Central memory CD8-positive, alpha-beta T cell (primary cell): ENCODE data around the gene LIPK.
A peak's percentile ranks its signal among the peaks of the same experiment; 100 is the strongest.

Experiments
- ATAC-seq: fragments of 150-1000 bp; cut with Tn5 transposase; replicated peaks from 2 replicates; pipeline ENCODE4 v1.10.0; 2022; ENCODE audit warnings: mild to moderate bottlenecking, moderate FRiP score, moderate number of reproducible peaks; ENCODE audit not compliant: poor library complexity, severe bottlenecking; ENCODE audit errors: extremely low read depth
- DNase-seq, 2 donors: peaks; one replicate each; pipeline ENCODE4 v3.0.0; 2021; ENCODE audit warnings: low spot score in 2 of 2
- H3K27ac Mint-ChIP-seq: one replicate; pipeline ENCODE4 v1.8.0; 2022; ENCODE audit warnings: low read depth, mild to moderate bottlenecking, moderate library complexity, mixed read lengths
- H3K27me3 Mint-ChIP-seq: one replicate; pipeline ENCODE4 v1.8.0; 2022; ENCODE audit warnings: mixed read lengths
- H3K36me3 Mint-ChIP-seq: one replicate; pipeline ENCODE4 v1.8.0; 2022; ENCODE audit warnings: mild to moderate bottlenecking, moderate library complexity, mixed read lengths; ENCODE audit not compliant: insufficient read depth
- H3K4me1 Mint-ChIP-seq: one replicate; pipeline ENCODE4 v1.8.0; 2022; ENCODE audit warnings: mixed read lengths
- H3K4me3 Mint-ChIP-seq: one replicate; pipeline ENCODE4 v1.8.0; 2022; ENCODE audit warnings: mild to moderate bottlenecking, moderate library complexity, mixed read lengths
- H3K9me3 Mint-ChIP-seq: one replicate; pipeline ENCODE4 v1.8.0; 2022; ENCODE audit warnings: mixed read lengths

The LIPK gene

DNA sequence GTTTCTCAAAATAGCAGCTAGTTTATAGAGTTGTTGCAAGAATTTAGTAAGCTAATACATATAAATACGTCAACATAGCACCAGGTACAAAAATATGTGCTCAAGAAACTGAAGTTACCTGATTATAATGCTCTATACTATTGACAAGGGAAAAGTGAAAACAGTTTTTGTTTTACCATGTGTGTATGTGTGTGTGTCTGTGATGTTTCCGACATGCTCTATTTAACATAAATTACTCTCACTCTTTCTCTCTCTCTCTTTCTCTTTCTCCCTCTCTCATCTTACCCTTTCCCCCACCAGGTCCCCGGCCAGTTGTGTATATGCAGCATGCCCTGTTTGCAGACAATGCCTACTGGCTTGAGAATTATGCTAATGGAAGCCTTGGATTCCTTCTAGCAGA, 58.1 kb downstream of the LIPK start:
- no peaks in the 10 kb centered on the region for H3K36me3 Mint-ChIP-seq
- H3K9me3 Mint-ChIP-seq = no peaks in the 10 kb centered on the region
- H3K27ac Mint-ChIP-seq = no peak overlapping the region
- DNase-seq = no peak
- ATAC-seq = no peak
- peaks cover 7% of the 10 kb centered on the region for H3K4me1 Mint-ChIP-seq
- no peak overlapping the region for H3K4me3 Mint-ChIP-seq
- H3K27me3 Mint-ChIP-seq = no peaks in the 10 kb centered on the region

GRCh38 chr10:88765816-88766215, 59.8 kb downstream of the LIPK start:
- Mint-ChIP-seq H3K27ac (no peak overlapping the region), H3K4me3 (no peak overlapping the region), H3K4me1 (no peaks in the 10 kb centered on the region), H3K27me3 (no peaks in the 10 kb centered on the region), H3K36me3 (no peaks in the 10 kb centered on the region), H3K9me3 (no peaks in the 10 kb centered on the region)
- ATAC-seq (no peak), DNase-seq (no peak)

GRCh38 chr10:88769384-88769783, 63.3 kb downstream of the LIPK start:
- H3K36me3 Mint-ChIP-seq = peaks cover 2% of the 10 kb centered on the region
- no peaks in the 10 kb centered on the region for H3K4me1 Mint-ChIP-seq
- no peak overlapping the region for H3K27ac Mint-ChIP-seq
- H3K27me3 Mint-ChIP-seq = no peaks in the 10 kb centered on the region
- DNase-seq = no peak
- H3K9me3 Mint-ChIP-seq = no peaks in the 10 kb centered on the region
- no peak for ATAC-seq
- no peak overlapping the region for H3K4me3 Mint-ChIP-seq

GRCh38 chr10:88781206-88781605, 75.2 kb downstream of the LIPK start:
- no peak for DNase-seq
- no peaks in the 10 kb centered on the region for H3K9me3 Mint-ChIP-seq
- peaks cover 10% of the 10 kb centered on the region for H3K4me1 Mint-ChIP-seq
- no peak for ATAC-seq
- H3K4me3 Mint-ChIP-seq = no peak overlapping the region
- no peaks in the 10 kb centered on the region for H3K27me3 Mint-ChIP-seq
- no peaks in the 10 kb centered on the region for H3K36me3 Mint-ChIP-seq
- H3K27ac Mint-ChIP-seq = no peak overlapping the region

DNA sequence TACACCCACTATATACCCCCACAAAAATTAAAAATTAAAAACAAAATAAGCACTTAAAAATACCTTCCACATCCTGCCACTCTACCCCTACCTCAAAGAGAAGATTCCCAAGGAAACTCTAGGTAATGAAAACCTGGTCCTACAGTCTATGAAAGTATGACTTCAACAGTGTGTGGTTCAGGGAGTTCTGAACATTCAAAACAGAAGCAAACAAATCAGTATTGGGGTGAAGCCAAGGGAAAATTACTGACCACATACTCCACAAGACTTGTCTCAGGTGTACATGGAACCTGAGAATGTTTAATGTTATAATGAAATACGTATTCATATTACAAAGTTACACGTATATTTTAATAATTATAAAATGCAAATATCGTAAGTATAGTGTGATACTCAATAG, 76.2 kb downstream of the LIPK start:
- H3K27ac Mint-ChIP-seq = no peak overlapping the region
- H3K4me1 Mint-ChIP-seq = peaks cover 10% of the 10 kb centered on the region
- no peak overlapping the region for H3K4me3 Mint-ChIP-seq
- no peak for ATAC-seq
- DNase-seq = no peak
- no peaks in the 10 kb centered on the region for H3K36me3 Mint-ChIP-seq
- H3K27me3 Mint-ChIP-seq = no peaks in the 10 kb centered on the region
- no peaks in the 10 kb centered on the region for H3K9me3 Mint-ChIP-seq

DNA sequence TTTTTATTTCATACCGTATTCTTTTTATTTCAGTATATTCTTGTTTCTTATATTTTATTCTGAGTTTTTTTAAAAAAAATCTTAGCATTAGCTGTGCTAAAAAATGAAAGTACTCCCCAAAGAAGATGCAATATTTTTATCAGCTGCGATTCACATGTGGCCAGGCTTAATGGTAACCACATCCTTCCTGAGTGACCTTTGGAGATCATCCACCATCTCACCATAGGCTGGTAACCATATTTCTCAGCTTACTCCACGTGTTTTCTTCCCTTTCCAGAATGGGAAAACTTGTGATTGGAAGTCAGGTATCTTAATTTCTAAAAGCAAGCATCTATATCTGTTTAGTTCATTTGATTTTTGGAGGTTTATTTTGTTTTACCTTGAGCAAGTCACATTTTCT, 77.7 kb downstream of the LIPK start:
- Mint-ChIP-seq H3K9me3 (no peaks in the 10 kb centered on the region), H3K27me3 (no peaks in the 10 kb centered on the region), H3K27ac (no peak overlapping the region), H3K4me3 (no peak overlapping the region), H3K4me1 (peaks cover 10% of the 10 kb centered on the region), H3K36me3 (no peaks in the 10 kb centered on the region)
- DNase-seq (no peak), ATAC-seq (no peak)

GRCh38 chr10:88786032-88786770, 80.2 kb downstream of the LIPK start:
- Mint-ChIP-seq H3K36me3 (no peaks in the 10 kb centered on the region), H3K4me3 (no peak overlapping the region), H3K27ac (no peak overlapping the region), H3K9me3 (no peaks in the 10 kb centered on the region), H3K27me3 (no peaks in the 10 kb centered on the region), H3K4me1 (peaks cover 10% of the 10 kb centered on the region)
- DNase-seq (no peak), ATAC-seq (no peak)

GRCh38 chr10:88787463-88787862, 81.4 kb downstream of the LIPK start:
- Mint-ChIP-seq H3K4me3 (no peak overlapping the region), H3K9me3 (no peaks in the 10 kb centered on the region)

GRCh38 chr10:88788924-88789323, 82.9 kb downstream of the LIPK start:
- no peaks in the 10 kb centered on the region for H3K9me3 Mint-ChIP-seq
- H3K27ac Mint-ChIP-seq = no peak overlapping the region
- no peaks in the 10 kb centered on the region for H3K36me3 Mint-ChIP-seq
- H3K4me1 Mint-ChIP-seq = peaks cover 4% of the 10 kb centered on the region
- no peaks in the 10 kb centered on the region for H3K27me3 Mint-ChIP-seq
- H3K4me3 Mint-ChIP-seq = no peak overlapping the region
- no peak for DNase-seq
- no peak for ATAC-seq

More at GRCh38 chr10:88787463-88787862, 81.4 kb downstream of the LIPK start:
- ATAC-seq (no peak), DNase-seq (no peak)
- Mint-ChIP-seq H3K27ac (no peak overlapping the region), H3K27me3 (no peaks in the 10 kb centered on the region), H3K36me3 (no peaks in the 10 kb centered on the region), H3K4me1 (peaks cover 10% of the 10 kb centered on the region)

- ATAC-seq = no peak
Observed at GRCh38 chr10:88791924-88792323, 85.9 kb downstream of the LIPK start.

GRCh38 chr10:88792661-88793060, 86.6 kb downstream of the LIPK start:
- no peaks in the 10 kb centered on the region for H3K27me3 Mint-ChIP-seq
- H3K9me3 Mint-ChIP-seq = no peaks in the 10 kb centered on the region
- H3K4me3 Mint-ChIP-seq = no peak overlapping the region
- no peaks in the 10 kb centered on the region for H3K36me3 Mint-ChIP-seq
- no peak overlapping the region for H3K27ac Mint-ChIP-seq
- H3K4me1 Mint-ChIP-seq = peaks cover 6% of the 10 kb centered on the region
- no peak for DNase-seq
- peak; percentile 24 for ATAC-seq

More at GRCh38 chr10:88791924-88792323, 85.9 kb downstream of the LIPK start:
- H3K27ac Mint-ChIP-seq = no peak overlapping the region
- no peaks in the 10 kb centered on the region for H3K27me3 Mint-ChIP-seq
- H3K4me1 Mint-ChIP-seq = peaks cover 6% of the 10 kb centered on the region
- no peaks in the 10 kb centered on the region for H3K9me3 Mint-ChIP-seq
- no peak for DNase-seq
- H3K4me3 Mint-ChIP-seq = no peak overlapping the region
- H3K36me3 Mint-ChIP-seq = no peaks in the 10 kb centered on the region

GRCh38 chr10:88793712-88794299, 87.8 kb downstream of the LIPK start:
- Mint-ChIP-seq H3K4me1 (peaks cover 6% of the 10 kb centered on the region), H3K36me3 (no peaks in the 10 kb centered on the region), H3K4me3 (no peak overlapping the region), H3K9me3 (no peaks in the 10 kb centered on the region), H3K27ac (no peak overlapping the region), H3K27me3 (no peaks in the 10 kb centered on the region)
- ATAC-seq (no peak), DNase-seq (no peak)

DNA sequence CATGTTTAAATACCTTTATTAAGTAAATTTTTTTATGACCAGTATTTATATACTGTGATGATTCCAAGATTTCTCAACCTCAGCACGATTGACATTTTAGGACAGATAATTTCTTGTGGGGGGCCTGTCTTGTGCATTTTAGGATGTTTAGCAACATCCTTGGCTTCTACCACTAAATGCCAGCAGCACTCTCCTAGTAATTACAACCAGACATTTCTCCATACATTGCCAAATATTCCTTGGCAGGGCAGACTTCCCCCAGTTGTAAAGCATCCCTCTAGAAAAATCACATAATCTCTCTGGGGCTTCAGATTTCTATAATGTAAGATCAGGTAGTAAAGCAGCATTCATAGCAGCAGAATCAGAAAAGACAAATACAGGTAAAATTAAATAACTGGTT, 88.7 kb downstream of the LIPK start:
- ATAC-seq = no peak
- Mint-ChIP-seq H3K36me3 (no peaks in the 10 kb centered on the region), H3K9me3 (no peaks in the 10 kb centered on the region), H3K4me1 (peaks cover 6% of the 10 kb centered on the region), H3K27me3 (no peaks in the 10 kb centered on the region), H3K4me3 (no peak overlapping the region), H3K27ac (no peak overlapping the region)
- DNase-seq = no peak
